NCI-H2196 treated with DMSO at 0.1 percent for 48 hours (cell line): ENCODE data around the gene CHRNA4.
"Not testable (repeated sequence)": the region's sequence is repeated elsewhere in the genome, so short reads cannot be mapped to it uniquely, and the experiment has no call there.

Source experiments
- DNase-seq: peaks from one replicate; lab custom pipeline; 2025; ENCODE audit not compliant: unreplicated experiment; lab: John Stamatoyannopoulos, UW

Gene CHRNA4

DNA sequence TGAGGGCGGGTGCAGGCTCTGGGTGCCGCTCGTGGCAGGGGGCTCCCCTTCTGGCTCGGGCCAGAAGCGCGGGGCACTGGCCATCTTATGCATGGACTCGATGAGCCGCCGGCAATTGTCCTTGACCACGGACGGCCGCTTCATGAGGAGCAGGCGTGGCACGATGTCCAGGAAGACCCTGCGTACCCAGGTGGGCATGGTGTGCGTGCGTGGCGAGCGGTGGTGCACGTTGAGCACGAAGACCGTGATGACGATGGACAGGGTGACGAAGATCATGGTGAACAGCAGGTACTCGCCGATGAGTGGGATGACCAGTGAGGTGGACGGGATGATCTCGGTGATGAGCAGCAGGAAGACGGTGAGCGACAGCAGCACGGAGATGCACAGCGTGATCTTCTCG lies 11.0 kb downstream of the CHRNA4 start:
- no peak for DNase-seq

GRCh38 chr20:63349516-63349895 lies 11.6 kb downstream of the CHRNA4 start:
- DNase-seq = no peak

- DNase-seq = no peak
These were observed 12.2 kb downstream of the CHRNA4 start for GRCh38 chr20:63348828-63349515.

GRCh38 chr20:63347950-63348827 lies 13.0 kb downstream of the CHRNA4 start:
- no peak for DNase-seq

- DNase-seq = no peak
These were observed 13.9 kb downstream of the CHRNA4 start for GRCh38 chr20:63347081-63347741.

- DNase-seq = no peak
These were observed 14.7 kb downstream of the CHRNA4 start for GRCh38 chr20:63346131-63347080.

- DNase-seq = no peak
These were observed 15.6 kb downstream of the CHRNA4 start for GRCh38 chr20:63345328-63346100.

DNA sequence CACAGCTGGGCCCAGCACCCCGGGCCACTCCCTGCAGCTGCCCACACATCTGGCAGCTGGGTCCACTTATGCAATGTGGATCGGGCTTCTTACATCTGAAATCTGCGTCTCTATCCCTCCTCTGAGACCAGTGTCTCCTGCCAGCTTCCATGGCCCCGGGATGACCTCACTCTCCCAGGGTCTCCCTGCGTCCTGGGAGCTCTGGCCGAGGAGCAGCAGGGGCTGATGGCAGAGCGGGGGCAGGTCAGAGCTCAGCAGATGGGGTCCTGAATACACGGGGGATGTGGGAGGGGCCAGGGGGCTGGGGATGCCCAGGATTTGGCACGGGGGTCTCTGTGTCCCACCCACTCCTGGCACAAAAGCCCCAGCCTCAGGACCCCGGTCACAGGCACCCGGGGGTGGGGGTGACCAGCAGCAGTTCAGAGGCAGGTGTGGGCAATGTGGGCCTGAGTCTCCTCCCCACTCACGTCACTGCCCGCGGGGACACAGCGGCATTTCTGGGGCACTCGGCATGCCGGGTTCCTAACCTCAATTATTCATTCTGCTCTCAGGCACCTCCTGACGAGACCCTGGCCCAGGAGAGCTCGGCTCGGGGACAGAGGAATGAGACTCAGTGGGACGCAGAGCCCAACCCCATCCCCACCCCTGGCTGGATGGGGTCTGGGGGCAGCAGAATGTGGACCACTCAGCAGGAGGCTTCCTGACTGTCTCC lies 16.4 kb downstream of the CHRNA4 start:
- DNase-seq = no peak

- DNase-seq = no peak
These were observed 17.4 kb downstream of the CHRNA4 start for GRCh38 chr20:63343460-63344445.

- no peak for DNase-seq
These were observed 18.3 kb downstream of the CHRNA4 start for GRCh38 chr20:63342561-63343459.

- not testable (repeated sequence) for DNase-seq
These were observed 20.9 kb downstream of the CHRNA4 start for GRCh38 chr20:63340158-63340688.

- DNase-seq = not testable (repeated sequence)
These were observed 21.7 kb downstream of the CHRNA4 start for GRCh38 chr20:63339154-63340094.

DNA sequence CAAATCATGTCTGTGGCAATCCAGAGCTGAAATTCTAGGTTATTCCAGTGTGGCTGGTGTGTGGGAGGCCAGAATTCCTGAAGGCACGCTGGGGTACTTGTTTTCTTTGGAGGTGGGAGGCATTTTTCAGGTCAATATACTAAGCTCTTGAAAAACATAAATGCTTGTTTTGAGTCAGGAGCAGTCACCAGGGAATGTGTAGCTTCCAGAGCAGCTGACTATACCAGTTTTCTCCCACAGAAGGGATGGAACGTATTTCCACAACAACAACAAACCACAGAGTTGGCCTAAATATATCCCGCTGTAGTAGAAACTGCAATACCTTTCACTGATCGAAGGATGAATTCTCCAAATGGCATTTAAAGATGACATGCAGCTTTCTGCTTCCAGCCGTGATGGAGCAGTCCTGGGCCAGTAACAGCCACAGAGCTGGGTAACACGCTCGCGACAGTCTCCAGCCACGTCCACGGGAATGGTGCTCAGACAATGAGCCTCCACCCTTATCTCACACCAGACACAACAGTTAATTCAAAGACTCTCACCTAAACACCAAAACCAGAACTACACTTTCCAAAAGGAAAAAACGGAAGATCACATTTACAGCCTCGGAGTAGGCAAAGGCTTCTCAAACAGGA lies 23.2 kb downstream of the CHRNA4 start:
- no peak for DNase-seq

- no peak for DNase-seq
These were observed 24.9 kb downstream of the CHRNA4 start for GRCh38 chr20:63336232-63336752.

DNA sequence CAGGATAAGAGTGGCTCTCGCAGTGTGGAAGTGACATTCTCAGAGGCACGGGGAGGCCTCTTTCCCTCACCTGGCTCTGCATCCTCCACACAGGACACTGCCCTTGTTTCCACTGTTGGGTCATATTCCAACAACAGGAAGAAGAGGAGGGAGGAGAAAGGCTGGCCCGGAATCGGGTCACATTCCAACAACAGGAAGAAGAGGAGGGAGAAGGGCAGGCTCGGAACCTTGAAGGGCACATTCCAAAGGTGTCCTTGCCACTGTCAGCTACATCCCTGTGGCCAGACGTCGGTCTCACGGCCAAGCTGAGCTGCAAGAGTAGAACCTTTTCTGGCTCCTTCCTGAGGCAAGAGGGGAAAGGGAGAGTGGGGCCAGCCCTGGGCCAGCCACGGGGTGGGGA lies 25.4 kb downstream of the CHRNA4 start:
- DNase-seq = no peak
